DOHH2 (cell line): ENCODE measurements around the gene KCNMA1.

Experiments
- EZH2phosphoT487 ChIP-seq: fragments of 200-600 bp; sonication (generic); IDR thresholded peaks from 2 replicates; pipeline ENCODE4 v1.6.1; 2017; ENCODE audit warnings: borderline replicate concordance, mild to moderate bottlenecking, antibody characterized with exemption, low read length, moderate library complexity, mixed read lengths
- TF ChIP-seq, protein P1 (sequence below): fragments of 200-600 bp; sonication (generic); IDR thresholded peaks from one replicate; pipeline ENCODE4 v1.5.1; 2014; ENCODE audit warnings: antibody characterized with exemption, mild to moderate bottlenecking, low read depth, low read length; ENCODE audit not compliant: poor library complexity, severe bottlenecking

DNA sequence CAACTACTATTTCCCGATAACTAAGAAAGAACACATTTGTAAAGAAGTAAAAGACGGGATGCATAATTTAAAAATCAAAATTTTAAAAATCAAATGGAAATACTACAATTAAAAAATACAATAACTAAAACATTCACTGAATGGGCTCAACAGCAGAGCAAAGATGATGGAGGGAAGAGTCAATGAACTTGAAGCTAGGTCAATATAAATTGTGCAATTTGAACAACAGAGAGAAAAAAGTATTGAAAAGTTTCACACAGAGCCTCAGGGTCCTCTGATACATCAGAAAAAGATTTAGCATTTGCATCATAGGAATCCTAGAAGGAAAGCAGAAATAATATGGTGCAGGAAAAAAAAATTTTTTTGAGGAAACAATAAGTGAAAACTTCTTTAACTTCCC is 581.0 kb downstream of the KCNMA1 start:
- TF ChIP-seq, protein P1, sequence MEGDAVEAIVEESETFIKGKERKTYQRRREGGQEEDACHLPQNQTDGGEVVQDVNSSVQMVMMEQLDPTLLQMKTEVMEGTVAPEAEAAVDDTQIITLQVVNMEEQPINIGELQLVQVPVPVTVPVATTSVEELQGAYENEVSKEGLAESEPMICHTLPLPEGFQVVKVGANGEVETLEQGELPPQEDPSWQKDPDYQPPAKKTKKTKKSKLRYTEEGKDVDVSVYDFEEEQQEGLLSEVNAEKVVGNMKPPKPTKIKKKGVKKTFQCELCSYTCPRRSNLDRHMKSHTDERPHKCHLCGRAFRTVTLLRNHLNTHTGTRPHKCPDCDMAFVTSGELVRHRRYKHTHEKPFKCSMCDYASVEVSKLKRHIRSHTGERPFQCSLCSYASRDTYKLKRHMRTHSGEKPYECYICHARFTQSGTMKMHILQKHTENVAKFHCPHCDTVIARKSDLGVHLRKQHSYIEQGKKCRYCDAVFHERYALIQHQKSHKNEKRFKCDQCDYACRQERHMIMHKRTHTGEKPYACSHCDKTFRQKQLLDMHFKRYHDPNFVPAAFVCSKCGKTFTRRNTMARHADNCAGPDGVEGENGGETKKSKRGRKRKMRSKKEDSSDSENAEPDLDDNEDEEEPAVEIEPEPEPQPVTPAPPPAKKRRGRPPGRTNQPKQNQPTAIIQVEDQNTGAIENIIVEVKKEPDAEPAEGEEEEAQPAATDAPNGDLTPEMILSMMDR, result no peak
- no peak for TF ChIP-seq EZH2phosphoT487
